Measurements from ENCODE around the gene MPP3. TPM values are rescaled to one million over a fixed set of nuclear protein-coding genes. Genes with fewer than 3 reads are reported as not detected.

MPP3 gene
- total and polyA plus RNA-seq, 2 donors (not counting 1 experiment from before 2014, with no cell fraction given): 0.16 TPM; not detected in 1

DNA sequence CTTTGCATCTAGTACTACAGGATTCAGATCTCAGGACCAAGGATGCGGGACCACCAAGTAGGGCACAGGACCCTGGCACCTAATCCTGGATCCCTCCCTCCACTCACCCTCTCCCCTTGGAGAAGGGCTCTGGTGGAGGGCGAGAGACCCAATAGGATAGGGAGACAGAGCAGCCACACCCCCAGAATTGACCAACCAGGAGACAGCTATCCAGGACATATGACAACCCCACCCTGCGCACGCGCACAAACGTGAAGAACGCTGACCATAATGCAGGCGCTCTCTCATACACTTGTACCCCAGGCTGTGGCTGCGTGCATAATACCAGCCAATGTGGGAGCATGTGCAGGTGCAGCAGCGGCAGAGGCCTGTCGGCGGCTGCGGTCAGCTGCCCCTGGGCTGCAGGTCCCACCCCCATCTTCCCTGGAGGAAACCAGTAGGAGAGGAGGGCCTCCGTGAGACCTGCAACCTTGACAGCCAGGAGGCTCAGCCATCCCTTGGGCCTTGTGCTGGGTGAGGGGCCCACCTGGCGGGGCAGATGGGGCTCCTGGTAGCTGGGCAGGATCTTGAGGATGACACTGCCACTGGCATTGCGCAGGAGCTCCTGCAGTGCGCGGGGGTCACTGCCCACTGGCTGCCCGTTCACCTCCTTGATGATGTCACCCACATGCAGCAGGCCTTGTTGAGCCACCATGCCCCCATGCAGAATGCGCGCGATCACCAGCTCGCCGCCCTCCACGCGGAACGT is 49.0 kb upstream of the MPP3 start:
- no peak overlapping the region for H3K27ac Mint-ChIP-seq
- H3K9ac ChIP-seq (ENCODE audit: low read length): no peak overlapping the region
- TF ChIP-seq, protein P1, sequence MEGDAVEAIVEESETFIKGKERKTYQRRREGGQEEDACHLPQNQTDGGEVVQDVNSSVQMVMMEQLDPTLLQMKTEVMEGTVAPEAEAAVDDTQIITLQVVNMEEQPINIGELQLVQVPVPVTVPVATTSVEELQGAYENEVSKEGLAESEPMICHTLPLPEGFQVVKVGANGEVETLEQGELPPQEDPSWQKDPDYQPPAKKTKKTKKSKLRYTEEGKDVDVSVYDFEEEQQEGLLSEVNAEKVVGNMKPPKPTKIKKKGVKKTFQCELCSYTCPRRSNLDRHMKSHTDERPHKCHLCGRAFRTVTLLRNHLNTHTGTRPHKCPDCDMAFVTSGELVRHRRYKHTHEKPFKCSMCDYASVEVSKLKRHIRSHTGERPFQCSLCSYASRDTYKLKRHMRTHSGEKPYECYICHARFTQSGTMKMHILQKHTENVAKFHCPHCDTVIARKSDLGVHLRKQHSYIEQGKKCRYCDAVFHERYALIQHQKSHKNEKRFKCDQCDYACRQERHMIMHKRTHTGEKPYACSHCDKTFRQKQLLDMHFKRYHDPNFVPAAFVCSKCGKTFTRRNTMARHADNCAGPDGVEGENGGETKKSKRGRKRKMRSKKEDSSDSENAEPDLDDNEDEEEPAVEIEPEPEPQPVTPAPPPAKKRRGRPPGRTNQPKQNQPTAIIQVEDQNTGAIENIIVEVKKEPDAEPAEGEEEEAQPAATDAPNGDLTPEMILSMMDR (IDR thresholded peaks at IDR 0.05): no peak
- TF ChIP-seq EZH2 (IDR thresholded peaks at IDR 0.05; ENCODE audit: borderline replicate concordance, insufficient read depth, low read depth, low read length, poor library complexity, severe bottlenecking): no peak
- H3K79me2 ChIP-seq (ENCODE audit: control insufficient read depth, insufficient read depth, low read length): no peaks in the 10 kb centered on the region
- peaks cover 0 to 22% (median 3%) of the 10 kb centered on the region in 4 experiments for H3K27me3 ChIP-seq (replicated peaks in 1 of 4; ENCODE audit: control extremely low read depth in 1 of 4, control insufficient read depth in 3 of 4, insufficient read depth in 4 of 4, low read length in 3 of 4)
- no peak overlapping the region for H3K4me3 Mint-ChIP-seq
- H3K36me3 ChIP-seq (replicated peaks in 1 of 2; ENCODE audit: control extremely low read depth in 1 of 2, control insufficient read depth in 1 of 2, extremely low read depth in 1 of 2, insufficient read depth in 2 of 2, low read length in 1 of 2): no peaks in the 10 kb centered on the region
- no peak for ATAC-seq (ENCODE audit: low read depth)
- DNase-seq: no peak
- H2AFZ ChIP-seq (ENCODE audit: insufficient read depth, low read depth, low read length, poor library complexity, severe bottlenecking): no peak overlapping the region
- WGBS (ENCODE audit: insufficient coverage): 96% methylated on average over 17 of the region's 27 CpGs
- no peak overlapping the region for H3K4me2 ChIP-seq (replicated peaks; ENCODE audit: low read depth, low read length, poor library complexity, severe bottlenecking)
- H4K20me1 ChIP-seq (ENCODE audit: control insufficient read depth, insufficient read depth, low read length, poor library complexity, severe bottlenecking): no peaks in the 10 kb centered on the region
- H3K27me3 Mint-ChIP-seq: peaks cover 23% of the 10 kb centered on the region
- H3K4me1 ChIP-seq (ENCODE audit: control insufficient read depth in 2 of 2, insufficient read depth in 2 of 2, low read length in 2 of 2): peaks cover 0 to 3% of the 10 kb centered on the region in 2 donors
- H3K4me1 Mint-ChIP-seq: no peaks in the 10 kb centered on the region
- intact Hi-C loops (cut with micrococcal nuclease): no loop called here
- H3K9me3 ChIP-seq (ENCODE audit: control extremely low read depth in 1 of 3, control insufficient read depth in 2 of 3, insufficient read depth in 1 of 3, low read length in 2 of 3): peaks cover 0 to 5% (median 0%) of the 10 kb centered on the region in 3 donors
- H3K27ac ChIP-seq (ENCODE audit: low read length in 2 of 2): no peak overlapping the region
- CTCF ChIA-PET: interaction anchor here (1.5 kb wide), 1 partner anchor 28 kb away, joined by 3 read pairs; no protein-coding TSS in a partner anchor
- POLR2A ChIA-PET: no interaction called here
- H3K4me3 ChIP-seq (ENCODE audit: control extremely low read depth in 1 of 5, extremely low read depth in 1 of 5, insufficient read depth in 1 of 5, low read depth in 2 of 5, low read length in 4 of 5): no peak overlapping the region
- no peaks in the 10 kb centered on the region for H3K9me3 Mint-ChIP-seq (ENCODE audit: insufficient read depth)

DNA sequence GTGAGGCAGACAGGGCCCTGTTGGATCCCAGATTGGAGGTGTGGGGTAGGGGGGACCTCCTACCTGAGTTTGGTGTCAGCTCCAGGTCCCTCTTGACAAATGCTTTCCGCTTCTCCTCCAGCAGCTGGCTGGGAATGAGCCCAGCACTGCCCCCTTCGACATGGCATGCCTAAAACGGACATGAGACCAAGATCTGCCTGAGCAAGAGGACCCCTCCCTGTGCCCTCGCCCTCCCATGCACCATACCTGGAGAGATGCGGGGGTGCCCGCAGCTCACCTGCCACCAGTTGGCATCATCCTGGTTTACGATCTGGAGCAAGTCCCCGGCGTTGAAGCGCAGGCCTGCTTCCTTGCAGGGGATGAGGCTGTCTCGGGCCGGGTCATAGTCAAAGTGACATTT is 48.2 kb upstream of the MPP3 start:
- Mint-ChIP-seq H3K27ac (no peak overlapping the region), H3K9me3 (ENCODE audit: insufficient read depth) (no peaks in the 10 kb centered on the region), H3K4me3 (no peak overlapping the region), H3K27me3 (peaks cover 23% of the 10 kb centered on the region), H3K4me1 (no peaks in the 10 kb centered on the region)
- TF ChIP-seq, protein P1 (IDR thresholded peaks at IDR 0.05): no peak
- TF ChIP-seq EZH2 (IDR thresholded peaks at IDR 0.05; ENCODE audit: borderline replicate concordance, insufficient read depth, low read depth, low read length, poor library complexity, severe bottlenecking): no peak
- Histone ChIP-seq H3K36me3 (replicated peaks in 1 of 2; ENCODE audit: control extremely low read depth in 1 of 2, control insufficient read depth in 1 of 2, extremely low read depth in 1 of 2, insufficient read depth in 2 of 2, low read length in 1 of 2) (no peaks in the 10 kb centered on the region), H3K4me3 (ENCODE audit: control extremely low read depth in 1 of 5, extremely low read depth in 1 of 5, insufficient read depth in 1 of 5, low read depth in 2 of 5, low read length in 4 of 5) (no peak overlapping the region), H2AFZ (ENCODE audit: insufficient read depth, low read depth, low read length, poor library complexity, severe bottlenecking) (no peak overlapping the region), H3K9me3 (ENCODE audit: control extremely low read depth in 1 of 3, control insufficient read depth in 2 of 3, insufficient read depth in 1 of 3, low read length in 2 of 3) (peaks cover 0 to 5% (median 0%) of the 10 kb centered on the region in 3 donors), H3K9ac (ENCODE audit: low read length) (no peak overlapping the region), H3K27me3 (replicated peaks in 1 of 4; ENCODE audit: control extremely low read depth in 1 of 4, control insufficient read depth in 3 of 4, insufficient read depth in 4 of 4, low read length in 3 of 4) (peaks cover 0 to 22% (median 3%) of the 10 kb centered on the region in 4 experiments), H3K4me1 (ENCODE audit: control insufficient read depth in 2 of 2, insufficient read depth in 2 of 2, low read length in 2 of 2) (peaks cover 0 to 3% of the 10 kb centered on the region in 2 donors), H4K20me1 (ENCODE audit: control insufficient read depth, insufficient read depth, low read length, poor library complexity, severe bottlenecking) (no peaks in the 10 kb centered on the region), H3K79me2 (ENCODE audit: control insufficient read depth, insufficient read depth, low read length) (no peaks in the 10 kb centered on the region), H3K27ac (ENCODE audit: low read length in 2 of 2) (no peak overlapping the region), H3K4me2 (replicated peaks; ENCODE audit: low read depth, low read length, poor library complexity, severe bottlenecking) (no peak overlapping the region)
- intact Hi-C loops (cut with micrococcal nuclease): no loop called here
- ATAC-seq (ENCODE audit: low read depth): no peak
- WGBS (ENCODE audit: insufficient coverage): 97% methylated on average over 12 of the region's 12 CpGs
- no peak for DNase-seq
- ChIA-PET POLR2A (no interaction called here), CTCF (interaction anchor here (1.3 to 2.7 kb wide), 3 partner anchors 27 to 60 kb away, joined by 3 to 6 read pairs (median 4); partner anchors contain the start of gene PPY)
